GM10266 (cell line): ENCODE data around the gene JADE2.

Source experiments
- DNase-seq: peaks from one replicate; pipeline ENCODE4 v3.0.0; 2012; ENCODE audit errors: extremely low spot score
- CTCF ChIP-seq: IDR thresholded peaks from 2 replicates; pipeline ENCODE4 v1.5.1; 2012; ENCODE audit warnings: mild to moderate bottlenecking, low read depth; ENCODE audit not compliant: control insufficient read depth, insufficient read depth; ENCODE audit errors: missing control alignments

Gene JADE2

GRCh38 chr5:134610725-134611124, 85.3 kb downstream of the JADE2 start:
- no peak for TF ChIP-seq CTCF
- DNase-seq = no peak

- no peak for DNase-seq
- no peak for TF ChIP-seq CTCF
Observed at GRCh38 chr5:134611515-134611914, 86.0 kb downstream of the JADE2 start.

- DNase-seq = no peak
- TF ChIP-seq CTCF = no peak
Observed at GRCh38 chr5:134614450-134615085, 89.1 kb downstream of the JADE2 start.

GRCh38 chr5:134620634-134621033, 95.2 kb downstream of the JADE2 start:
- no peak for DNase-seq
- TF ChIP-seq CTCF = no peak

- no peak for DNase-seq
- TF ChIP-seq CTCF = no peak
Observed at GRCh38 chr5:134625559-134625958, 100.1 kb downstream of the JADE2 start.

GRCh38 chr5:134626369-134627014, 101.0 kb downstream of the JADE2 start:
- DNase-seq = no peak
- no peak for TF ChIP-seq CTCF
